GM13977 (cell line): Measurements from ENCODE around the gene HCFC1.

Experiments
- DNase-seq: peaks from one replicate; pipeline ENCODE4 v3.0.0; 2012; ENCODE audit warnings: low spot score
- in situ Hi-C: fragments of 300-500 bp; cut with MboI; formaldehyde crosslinking; loops from one replicate; pipeline ENCODE4 v1.12.0; 2022; ENCODE audit warnings: low sequenced_read_pairs, low pct_unique_long_range_greater_than_20kb, mixed read lengths, inconsistent platforms; ENCODE audit not compliant: unreplicated experiment
- TF ChIP-seq, protein P1 (sequence below): IDR thresholded peaks from 2 replicates; pipeline ENCODE4 v1.5.1; 2012; ENCODE audit warnings: mild to moderate bottlenecking, control low read depth; ENCODE audit not compliant: insufficient read depth; ENCODE audit errors: extremely low read depth, missing control alignments

Gene HCFC1

DNA sequence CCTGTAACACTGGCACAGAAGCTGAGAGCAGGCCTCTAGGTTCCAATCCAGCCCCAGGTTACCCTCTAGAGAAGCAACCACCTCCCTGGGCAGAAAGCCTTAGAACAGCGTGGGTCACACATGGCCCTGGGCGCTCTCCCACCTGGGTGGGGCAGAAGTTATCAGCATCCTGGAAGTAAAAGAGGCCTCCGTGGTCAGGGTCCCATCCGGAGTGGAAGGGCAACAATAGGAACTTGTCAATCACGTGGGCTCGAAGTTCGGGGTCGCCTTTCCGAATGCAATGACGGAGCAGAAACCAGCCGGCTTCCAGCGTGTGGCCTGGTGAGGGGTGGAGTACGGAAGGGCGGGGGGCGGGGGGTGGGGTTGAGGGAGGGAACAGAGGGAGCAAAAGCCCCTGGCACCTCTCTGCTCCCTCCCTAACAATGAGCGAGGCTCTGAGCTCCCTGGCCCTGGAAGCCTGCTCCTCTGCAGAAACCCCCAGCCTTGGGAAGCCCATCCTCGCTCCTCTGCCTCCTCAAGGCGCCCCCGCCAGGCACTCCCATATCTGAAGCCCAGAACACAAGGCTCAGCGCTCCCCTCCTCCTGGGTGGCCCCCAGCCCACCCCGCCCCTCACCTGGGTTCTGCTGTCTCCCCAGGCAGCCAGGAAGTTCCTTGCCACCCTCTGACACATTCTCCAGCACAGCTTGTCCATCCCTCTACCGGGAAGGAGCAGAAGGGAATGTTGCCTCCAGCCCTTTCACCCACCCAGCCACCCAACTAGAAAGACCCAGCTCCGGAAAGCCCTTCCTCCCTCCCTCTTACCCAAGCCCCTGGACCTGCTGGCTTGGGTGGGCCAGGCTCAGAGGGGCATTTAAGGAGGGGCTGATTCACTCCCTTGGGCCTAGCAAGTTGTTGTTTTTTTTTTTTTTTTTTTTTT lies 30.0 kb downstream of the HCFC1 start:
- no peak for DNase-seq
- TF ChIP-seq, protein P1, sequence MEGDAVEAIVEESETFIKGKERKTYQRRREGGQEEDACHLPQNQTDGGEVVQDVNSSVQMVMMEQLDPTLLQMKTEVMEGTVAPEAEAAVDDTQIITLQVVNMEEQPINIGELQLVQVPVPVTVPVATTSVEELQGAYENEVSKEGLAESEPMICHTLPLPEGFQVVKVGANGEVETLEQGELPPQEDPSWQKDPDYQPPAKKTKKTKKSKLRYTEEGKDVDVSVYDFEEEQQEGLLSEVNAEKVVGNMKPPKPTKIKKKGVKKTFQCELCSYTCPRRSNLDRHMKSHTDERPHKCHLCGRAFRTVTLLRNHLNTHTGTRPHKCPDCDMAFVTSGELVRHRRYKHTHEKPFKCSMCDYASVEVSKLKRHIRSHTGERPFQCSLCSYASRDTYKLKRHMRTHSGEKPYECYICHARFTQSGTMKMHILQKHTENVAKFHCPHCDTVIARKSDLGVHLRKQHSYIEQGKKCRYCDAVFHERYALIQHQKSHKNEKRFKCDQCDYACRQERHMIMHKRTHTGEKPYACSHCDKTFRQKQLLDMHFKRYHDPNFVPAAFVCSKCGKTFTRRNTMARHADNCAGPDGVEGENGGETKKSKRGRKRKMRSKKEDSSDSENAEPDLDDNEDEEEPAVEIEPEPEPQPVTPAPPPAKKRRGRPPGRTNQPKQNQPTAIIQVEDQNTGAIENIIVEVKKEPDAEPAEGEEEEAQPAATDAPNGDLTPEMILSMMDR, result no peak
- in situ Hi-C loops, result loop anchor here (10.0 to 25.0 kb wide), 2 partner anchors 187 to 979 kb away; no protein-coding TSS in a partner anchor

DNA sequence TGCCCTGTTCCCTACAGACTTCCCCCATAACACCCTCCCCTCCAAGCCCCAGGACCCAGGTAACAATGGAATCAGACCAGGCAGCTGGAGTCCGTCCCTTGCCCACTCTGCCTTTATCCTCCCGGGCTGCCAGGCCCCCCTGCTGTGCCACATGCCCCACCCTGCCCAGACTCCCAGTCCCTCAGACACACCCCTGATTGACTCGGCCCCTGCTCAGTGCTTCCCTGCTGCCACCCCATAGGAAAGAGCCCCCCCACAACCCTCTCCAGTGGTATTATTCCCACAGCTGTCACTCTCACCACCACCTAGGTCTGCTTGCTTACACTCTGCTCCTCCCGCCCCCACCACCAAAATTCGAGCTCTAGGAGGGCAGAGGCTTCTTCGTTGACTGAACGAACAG lies 32.0 kb downstream of the HCFC1 start:
- in situ Hi-C loops, result loop anchor here (25.0 kb wide), 1 partner anchor 977 kb away; no protein-coding TSS in a partner anchor
- no peak for DNase-seq
- TF ChIP-seq, protein P1, result no peak

DNA sequence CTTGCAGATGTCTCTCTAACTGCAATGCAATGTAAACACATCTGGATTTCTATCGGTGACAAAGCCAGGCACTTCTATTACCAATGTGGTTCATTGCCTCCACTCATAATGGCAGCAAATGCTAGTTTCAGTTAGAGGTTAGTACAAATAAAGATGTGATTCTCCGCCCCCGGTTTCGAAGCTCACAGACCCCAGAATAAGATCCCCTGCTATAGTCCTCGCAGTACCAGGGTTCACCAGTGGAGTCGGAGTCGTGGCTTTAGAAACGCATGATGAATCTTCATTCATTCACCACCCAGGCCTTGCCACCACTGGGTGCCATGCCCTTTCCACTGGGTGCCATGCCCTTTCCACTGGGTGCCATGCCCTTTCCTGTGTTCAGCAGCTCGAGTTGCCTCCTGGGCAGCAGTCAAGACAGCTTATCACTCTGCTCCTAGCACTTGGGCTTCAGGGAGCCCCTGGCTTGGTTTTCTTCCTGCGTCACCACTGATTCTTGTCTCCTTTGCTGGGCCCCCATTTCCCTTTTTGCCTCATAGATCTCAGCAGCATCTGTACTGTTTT lies 33.3 kb downstream of the HCFC1 start:
- in situ Hi-C loops, result loop anchor here (25.0 kb wide), 1 partner anchor 976 kb away; no protein-coding TSS in a partner anchor
- TF ChIP-seq, protein P1, result no peak
- no peak for DNase-seq

DNA sequence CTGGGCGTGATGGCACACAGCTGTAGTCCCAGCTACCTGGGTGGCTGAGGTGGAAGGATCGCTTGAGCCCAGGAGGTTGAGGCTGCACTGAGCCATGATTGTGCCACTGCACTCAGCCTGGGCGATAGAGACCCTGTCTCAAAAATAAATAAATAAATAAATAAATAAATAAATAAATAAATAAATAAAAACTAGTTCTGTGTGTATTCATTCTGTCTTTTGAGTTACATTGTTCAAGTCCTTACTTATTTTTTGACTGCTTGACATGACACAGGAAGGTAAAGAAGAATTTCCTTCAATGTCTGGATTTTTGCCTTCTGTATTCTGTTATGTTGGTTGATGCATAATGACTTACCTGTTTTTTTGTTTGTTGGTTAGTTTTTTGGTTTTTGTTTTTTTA lies 34.6 kb downstream of the HCFC1 start:
- TF ChIP-seq, protein P1, result no peak
- no peak for DNase-seq

DNA sequence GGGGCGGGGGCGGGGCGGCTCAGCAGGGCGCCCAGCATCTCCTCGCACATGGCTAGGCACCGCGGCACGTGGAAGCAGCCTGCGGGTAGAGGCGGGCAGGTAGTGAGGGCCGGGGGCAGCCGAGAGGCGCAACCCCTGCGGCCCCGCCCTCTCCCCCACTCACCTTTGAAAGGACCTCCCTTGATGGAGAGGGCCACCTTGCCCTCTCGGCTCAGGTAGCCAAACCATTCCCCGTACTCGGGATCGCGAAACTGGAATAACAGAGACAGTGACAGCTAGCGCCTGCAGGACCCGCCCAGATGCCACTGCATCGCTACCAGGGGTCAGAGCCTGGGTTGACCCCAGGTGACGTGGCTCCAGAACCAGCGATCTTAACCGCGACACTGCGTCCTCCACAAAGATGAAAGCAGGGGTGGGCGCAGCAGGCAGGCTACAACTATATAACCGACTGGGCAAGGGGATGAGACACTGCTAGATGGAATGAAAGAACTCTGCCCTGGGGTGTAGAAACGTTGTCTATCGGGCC lies 36.2 kb downstream of the HCFC1 start:
- in situ Hi-C loops, result loop anchor here (25.0 kb wide), 1 partner anchor 973 kb away; no protein-coding TSS in a partner anchor
- TF ChIP-seq, protein P1, result no peak
- no peak for DNase-seq

More for the DNA sequence above, 34.6 kb downstream of the HCFC1 start:
- in situ Hi-C loops, result loop anchor here (25.0 kb wide), 1 partner anchor 975 kb away; no protein-coding TSS in a partner anchor

DNA sequence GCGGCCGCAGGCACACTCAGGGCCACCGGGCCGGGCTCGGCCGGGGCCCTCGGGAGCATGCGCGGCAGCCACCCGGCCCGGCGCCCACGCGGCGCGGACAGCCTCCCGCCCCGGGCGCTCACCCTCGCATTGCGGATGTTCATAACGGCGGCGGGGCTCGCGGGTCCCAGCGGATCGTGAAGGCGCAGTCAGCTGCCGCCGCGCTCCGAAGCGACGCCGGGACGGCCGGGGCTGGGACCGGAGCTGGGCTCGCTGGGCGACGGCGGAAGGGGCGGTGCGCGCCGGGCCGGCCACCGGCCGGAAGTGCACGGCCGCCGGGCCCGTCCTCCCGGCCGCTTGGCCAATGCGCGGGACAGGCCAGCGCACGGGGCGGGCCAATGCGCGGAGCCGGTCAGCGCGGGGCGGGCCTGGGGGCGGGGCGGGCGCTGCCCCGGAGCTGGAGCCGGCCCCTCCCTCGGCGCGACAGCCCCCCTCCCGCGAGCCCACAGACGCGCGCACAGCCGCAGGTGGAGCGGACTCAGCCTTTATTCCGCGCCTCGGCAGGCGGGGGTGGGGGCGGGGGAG lies 36.8 kb downstream of the HCFC1 start, which contains the start of gene NAA10:
Gene NAA10, minus strand, starts transcription at position 276 of the 564 bp plus-strand sequence. Its CDS starts 133 bp downstream, at position 143.
- TF ChIP-seq, protein P1, result no peak
- in situ Hi-C loops, result loop anchor here (25.0 kb wide), 1 partner anchor 973 kb away; no protein-coding TSS in a partner anchor
- DNase-seq, result peak; percentile 97
